Fibroblast of skin of right quadriceps (primary cell): ENCODE results near the gene TMEM250.
"Not testable (repeated sequence)": the region's sequence is repeated elsewhere in the genome, so short reads cannot be mapped to it uniquely, and the experiment has no call there.

Experiments
- DNase-seq: peaks from one replicate; pipeline ENCODE4 v3.0.0-alpha.2; 2013

The TMEM250 gene, protein sequence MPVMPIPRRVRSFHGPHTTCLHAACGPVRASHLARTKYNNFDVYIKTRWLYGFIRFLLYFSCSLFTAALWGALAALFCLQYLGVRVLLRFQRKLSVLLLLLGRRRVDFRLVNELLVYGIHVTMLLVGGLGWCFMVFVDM

DNA sequence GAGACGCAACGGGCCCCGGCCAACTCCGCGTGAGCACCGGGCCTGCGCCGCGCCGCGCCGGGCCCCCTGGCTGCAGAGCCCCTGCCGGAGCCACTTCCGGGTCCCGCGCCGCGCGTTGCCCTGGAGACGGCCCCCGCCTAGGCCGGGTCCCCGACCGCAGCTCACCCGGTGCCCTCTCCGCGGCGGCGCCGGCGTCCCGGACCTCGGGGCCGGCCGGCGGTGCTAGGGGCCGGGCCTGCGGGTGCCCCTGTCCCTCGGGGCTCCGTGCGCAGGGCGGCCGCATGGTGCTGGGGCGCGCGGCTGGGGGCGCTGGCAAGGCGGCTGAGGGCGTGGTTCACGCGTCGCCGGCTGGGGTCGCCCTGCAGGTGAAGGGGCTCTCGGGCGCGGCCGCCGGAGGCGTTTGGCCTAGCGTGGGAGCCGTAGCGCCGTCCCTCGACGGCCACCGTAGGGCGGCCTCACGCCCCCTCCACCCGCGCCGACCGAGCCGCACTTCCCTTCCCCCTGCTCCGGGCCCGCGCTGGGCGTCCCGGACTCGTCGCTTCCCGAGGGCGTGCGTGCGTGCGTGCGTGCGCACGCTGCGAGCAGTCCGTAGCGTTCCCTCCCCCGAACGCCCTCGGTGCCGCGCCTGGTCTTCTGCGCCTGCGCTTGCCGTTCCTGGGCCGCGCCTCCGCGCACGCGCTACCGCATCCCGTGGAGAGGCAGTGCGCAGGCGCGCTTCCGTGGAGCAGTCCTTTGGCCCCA is at the start of gene TMEM250:
TMEM250 (minus strand) TSS at position 556 of the 741 bp plus-strand sequence. CDS start 1,975 bp downstream, outside the sequence.
- peak; percentile 96 for DNase-seq

DNA sequence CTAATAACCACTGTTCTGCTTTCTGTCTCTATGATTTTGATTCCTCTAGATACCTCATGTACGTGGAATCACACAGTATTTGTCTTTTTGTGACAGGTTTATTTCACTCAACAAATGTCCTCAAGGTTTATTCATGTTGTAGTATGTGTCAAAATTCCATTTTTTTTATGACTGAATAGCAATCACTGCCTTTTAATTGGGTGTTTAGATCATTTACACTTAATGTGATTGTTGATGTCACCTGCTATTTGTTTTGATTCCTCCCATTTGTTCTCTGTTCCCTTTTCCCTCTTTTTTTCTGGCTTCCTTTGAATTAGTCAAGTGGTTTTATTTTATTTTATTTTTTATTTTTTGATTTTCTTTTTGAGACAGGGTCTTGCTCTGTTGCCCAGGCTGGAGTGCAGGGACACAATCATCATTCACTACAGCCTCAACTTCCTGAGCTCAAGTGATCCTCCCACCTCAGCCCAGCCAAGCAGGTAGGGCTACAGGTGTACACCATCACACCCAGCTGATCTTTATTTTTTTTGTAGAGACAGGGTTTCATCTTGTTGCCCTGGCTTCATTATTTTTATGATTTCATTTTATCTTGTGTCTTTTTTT is 44.7 kb upstream of the TMEM250 start:
- DNase-seq: no peak

DNA sequence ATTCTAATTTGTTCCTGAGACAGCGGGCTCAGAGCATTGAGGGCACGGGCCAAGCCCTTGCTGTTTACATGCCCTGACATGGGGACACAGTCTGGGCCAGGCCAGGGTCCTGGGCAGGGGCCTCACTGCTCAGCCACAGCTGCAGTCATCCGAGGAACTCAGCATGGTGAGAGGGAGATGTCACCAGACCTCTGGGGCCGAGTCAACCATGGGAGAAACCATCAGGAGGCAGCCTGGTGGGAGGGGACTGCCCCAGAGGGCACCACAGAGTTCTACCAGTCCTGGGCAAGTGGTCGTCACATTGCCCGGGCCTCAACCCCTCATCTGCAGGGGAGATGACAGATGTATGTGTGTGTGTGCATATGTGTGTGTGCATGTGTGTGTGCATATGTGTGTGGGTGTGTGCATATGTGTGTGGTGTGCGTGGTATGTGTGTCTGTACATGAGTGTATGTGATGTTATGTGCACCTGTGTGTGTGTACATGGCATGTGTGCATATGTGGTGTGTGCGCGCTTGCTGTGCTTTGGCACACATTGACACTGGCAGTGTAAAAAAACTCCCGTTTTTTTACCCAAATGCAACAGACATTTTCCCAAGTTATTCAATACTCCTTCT is 42.4 kb upstream of the TMEM250 start:
- no peak for DNase-seq

DNA sequence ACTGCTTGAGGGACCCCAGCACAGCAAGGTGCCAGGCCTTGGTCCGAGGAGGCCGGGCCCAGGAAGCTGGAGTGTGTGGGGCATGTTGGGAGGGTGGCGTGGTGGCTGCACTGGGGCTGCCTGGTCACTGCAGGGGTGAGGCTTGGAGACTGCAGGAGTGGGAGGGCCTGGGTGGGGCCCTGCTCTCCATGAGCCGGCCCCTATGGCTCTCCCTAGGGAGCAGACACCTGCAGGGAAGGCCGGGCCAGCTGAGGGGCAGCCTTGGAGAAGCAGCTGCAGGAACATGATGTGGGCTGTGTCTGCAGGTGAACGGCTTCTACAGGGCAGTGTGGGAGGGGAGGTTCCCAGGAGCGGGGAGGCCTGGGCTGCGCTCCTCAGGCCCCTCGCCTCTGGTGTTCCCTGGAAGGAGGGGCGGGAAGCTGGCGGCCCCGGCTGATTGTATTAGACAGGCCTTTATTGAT is 41.7 kb upstream of the TMEM250 start:
- DNase-seq: no peak

DNA sequence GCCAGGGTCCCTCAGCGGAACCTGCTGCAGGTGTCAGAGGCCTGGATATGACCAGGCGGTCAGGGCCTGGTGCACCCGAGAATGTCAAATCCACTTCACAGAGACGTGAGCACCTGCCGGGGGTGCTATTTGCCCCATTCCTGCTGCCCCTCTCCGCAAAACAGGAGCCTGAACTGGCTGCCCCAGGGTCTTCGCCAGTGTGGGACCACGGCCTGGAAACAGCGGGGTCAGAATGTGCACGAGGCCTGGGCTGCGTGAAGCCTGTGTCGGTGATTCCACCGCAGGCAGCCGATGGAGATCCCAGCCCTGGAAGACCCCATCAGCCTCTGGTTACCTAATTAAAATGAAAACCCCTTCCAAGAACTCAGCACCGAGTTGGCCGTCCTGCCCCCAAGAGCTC is 41.2 kb upstream of the TMEM250 start:
- DNase-seq: no peak

DNA sequence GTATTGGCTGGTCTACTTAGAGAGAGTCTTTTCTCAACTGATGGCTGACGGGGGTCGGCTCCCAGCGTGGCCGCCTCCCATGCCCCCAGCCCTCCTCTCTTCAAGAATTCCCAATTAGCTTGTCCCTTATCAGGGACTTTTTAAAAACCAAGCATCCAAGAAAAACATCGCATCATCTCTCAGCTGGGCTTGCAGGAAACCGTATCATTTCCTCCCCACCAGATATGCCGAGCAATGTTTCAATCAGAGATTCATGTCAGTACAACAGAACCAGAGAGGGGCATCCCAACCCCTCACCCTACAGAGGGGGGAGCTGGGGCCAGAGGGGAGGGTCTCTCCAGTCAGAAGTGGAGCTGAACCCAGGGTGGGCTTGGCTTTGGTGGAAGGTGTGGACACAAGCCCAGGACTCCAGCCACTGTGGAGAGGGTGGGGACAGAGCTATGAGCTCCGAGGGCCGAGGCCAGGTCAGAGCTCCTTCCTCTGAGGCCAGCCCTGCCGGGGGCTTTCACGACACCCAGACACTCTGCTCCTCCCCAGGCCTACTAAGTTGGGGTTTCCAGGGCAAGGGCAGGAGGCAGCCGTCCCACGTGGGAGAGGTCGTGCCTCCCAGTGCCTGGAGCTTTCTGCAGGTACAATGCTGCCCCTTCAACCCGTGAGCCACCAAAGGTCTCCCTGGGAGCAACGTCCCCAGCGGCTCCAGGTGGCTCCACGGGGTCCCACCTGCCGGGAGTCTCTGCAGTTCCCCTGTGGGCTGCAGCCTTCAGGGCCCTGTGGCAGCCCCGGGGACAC is 39.0 kb upstream of the TMEM250 start:
- DNase-seq: no peak

DNA sequence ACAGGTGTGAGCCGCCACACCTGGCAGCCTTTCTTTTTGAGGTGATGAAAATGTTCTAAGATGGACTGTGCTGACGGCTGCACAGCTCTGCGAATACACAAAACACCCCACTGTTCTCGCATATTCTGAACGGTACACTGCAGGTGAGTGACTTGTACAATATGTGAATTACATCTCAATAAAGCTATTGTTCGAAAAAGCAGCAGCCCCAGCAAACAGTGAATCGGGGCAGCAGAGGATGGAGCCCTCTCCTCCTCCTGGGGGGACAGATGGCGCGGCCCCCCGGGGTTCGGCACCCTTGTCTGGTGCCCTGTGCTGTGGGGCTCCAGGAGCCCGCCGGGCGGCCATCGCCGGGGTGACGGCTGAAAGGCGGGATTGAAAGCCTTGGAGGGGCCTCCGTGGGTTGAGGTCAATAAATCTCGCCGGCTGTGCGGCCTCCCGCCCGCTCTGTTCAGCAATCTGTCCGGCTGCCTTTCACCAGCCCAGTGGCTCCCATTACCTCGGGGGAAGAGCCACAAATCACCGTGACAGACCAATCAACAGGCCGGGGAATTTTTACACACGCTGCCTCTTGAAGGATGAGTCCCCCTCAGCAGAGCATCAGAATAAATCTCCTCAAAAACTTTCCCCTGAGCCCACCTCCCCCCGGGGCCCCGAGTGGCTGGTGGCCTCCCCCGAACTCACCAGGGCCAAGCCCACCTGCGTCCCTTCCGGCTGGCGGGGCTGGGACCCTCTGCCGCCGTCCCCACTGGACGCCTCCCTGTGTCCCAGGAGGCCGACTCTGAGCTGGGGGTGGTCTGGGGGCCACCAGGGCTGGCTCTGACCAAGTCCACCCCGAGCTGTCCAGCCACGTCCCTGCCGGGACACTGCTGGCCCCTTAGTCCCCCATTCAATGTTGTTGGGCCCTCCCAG is 37.8 kb upstream of the TMEM250 start:
- DNase-seq: no peak

DNA sequence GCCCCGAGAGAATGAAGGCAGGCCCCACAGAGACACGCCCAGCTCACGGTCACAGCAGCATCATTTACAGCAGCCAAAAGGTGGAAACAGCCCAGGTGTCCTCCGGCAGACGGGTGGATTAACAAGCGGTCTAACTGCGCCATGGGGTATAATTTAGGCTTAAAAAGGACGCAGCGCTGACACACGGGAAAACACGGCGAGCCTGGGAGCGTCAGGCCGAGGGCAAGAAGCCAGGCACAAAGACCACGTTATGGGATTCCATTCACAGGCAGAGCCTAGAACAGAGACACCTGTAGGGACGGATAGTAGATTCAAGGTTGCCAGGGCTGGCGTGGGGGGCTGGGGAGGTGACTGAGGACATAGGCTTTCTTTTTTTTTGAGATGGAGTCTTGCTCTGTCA is 36.9 kb upstream of the TMEM250 start:
- no peak for DNase-seq

DNA sequence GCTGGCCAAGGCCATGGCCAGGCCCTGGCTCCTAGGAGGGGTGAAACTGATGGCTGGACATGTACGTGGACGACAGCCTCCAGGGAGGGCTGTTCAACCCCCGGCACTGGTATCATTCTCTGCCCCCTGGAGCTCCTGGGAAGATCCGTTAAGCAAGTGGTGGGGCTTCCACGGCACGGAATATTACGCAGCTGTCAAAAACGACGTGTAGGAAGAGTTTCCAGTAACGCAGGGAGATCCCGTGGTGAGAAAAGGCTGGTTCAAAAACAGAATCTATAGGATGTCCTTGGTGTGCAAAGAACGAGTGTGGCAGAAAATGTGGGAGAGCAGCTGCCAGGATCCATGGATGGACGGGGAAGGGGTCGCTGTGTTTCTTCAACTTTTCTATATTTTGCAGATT is 36.3 kb upstream of the TMEM250 start:
- DNase-seq: no peak

DNA sequence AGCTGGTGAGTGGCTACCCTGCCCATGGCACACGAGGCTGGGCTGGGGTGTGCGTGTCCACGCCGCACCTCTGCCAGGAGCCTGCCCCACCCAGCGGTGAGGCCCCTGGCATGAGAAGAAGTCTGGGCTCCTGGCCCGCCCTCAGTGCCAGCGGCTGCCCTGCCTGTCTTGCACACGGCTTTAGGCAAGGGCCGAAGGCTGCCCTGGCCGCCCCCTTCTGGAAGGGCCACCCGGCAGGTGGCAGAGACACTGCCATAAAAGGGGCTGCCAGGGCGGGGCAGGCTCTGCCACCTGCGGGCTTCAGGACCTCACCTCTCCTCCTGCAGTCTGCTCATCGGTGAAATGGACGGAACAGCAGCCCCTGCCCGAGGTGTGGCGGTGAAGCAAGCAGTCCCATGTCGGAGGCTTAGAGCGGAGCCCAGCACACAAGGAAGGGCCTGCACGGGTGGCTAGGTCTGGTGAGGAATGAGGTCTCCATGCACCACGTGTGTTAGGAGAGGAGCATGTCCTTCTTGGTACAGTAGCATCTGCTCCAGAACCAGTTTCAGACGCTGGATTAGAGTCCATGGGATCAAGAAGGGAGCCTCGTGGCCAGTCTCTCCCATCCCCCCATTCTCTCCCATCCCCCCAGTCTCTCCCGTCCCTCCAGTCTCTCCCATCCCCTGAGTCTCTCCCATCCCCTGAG is 34.8 kb upstream of the TMEM250 start:
- DNase-seq: no peak

DNA sequence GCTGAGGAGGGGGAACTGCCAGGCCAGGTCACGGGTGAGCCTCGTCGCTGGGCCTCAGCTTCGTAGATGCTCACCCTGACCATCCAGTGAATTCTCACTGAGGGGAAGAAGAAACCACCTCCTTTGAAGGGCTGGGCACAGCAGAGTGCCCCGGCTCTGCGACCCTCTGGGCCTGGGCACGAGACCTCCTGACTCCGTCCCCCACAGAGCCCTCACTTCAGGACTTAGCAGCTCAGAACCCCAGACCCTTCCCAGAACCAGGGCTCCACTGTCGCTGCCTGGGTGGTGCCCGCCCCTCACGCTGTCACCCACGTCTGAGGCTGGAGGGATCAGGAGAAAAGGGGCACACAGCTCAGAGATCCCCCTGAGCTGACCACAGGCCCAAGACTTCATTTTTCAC is 34.3 kb upstream of the TMEM250 start:
- DNase-seq: no peak

DNA sequence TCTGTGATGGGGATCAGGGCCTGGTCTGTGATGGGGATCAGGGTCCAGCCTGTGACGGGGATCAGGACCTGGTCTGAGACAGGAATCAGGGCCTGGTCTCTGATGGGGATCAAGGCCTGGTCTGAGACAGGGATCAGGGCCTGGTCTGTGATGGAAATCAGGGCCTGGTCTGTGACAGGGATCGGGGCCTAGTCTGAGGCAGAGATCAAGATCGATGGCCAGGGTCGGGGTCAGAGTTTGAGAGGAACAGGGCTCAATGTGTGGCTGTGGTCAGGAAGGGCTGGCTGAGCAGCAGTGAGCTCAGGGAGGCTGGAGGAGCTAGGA is 33.8 kb upstream of the TMEM250 start:
- no peak for DNase-seq

DNA sequence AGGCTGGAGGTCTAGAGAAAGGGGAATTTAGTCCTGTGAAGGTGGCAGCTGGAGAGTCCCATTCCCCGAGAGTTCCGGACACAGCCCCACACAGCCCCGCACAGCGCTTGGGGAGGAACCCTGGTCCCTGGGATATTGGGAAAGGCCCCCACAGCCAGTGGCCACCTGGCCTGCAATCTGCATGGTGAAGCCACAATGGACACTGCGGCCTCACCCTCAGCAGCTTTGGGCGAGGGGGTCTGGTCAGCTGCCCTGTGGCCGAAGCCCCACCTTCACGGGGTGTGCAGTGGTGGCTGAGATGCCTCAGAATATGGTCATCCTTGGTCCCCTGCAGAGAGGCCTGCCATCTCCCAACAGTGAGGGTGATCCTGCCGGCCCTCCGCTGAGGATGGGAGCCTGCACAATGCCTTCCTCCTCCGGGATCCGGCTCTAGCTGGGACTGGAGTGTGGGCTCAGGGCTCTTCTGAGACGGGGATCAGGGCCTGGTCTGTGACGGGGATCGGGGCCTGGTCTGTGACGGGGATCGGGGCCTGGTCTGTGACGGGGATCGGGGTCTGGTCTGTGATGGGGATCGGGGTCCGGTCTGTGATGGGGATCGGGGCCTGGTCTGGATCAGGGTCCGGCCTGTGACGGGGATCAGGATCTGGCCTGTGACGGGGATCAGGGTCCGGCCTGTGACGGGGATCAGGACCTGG is 33.3 kb upstream of the TMEM250 start:
- DNase-seq: no peak

DNA sequence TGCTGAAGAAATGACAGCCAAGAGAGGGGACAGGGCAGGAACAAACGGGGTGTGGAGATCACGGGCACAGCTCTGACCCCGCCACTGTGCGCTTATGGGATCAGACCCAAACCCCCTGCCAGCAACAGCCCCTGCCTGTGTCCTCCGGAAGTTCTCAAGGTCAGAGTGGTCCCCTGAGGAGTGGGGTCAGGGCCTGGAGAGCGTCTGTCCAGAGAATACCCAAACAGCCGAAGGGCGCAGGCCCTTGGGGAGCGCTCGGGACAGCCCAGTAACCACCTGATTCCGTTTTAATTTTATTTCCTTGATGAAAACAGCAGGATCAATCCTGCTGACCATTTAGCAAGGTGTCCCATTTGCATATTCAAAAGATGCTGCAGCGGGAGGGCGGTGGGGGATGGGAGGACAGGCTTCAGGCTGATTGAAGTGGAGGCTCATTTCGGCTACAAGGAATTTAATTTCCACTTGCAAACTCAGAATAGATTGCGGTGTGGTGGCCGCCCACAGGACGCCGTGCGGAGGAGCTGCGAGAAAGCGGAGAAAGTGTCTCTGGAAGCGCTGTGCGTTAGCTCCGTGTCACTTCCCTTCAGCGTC is 32.6 kb upstream of the TMEM250 start:
- DNase-seq: no peak

DNA sequence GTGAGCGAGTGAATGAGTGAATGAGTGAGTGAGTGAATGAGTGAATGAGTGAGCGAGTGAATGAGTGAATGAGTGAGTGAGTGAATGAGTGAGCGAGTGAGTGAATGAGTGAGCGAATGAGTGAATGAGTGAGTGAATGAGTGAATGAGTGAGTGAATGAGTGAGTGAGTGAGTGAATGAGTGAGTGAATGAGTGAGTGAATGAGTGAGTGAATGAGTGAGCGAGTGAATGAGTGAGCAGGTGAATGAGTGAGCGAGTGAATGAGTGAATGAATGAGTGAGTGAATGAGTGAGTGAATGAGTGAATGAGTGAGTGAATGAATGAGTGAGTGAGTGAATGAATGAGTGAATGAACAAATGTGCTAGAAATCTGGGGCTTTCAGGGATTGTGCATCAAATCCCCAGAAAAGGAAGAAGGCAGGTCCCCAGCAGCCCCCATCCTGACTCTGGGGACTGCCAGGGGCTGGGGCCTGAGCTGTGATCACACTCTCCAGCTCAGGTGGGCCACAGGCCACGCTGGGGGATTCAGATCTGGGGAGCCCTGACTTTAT is 32.1 kb upstream of the TMEM250 start:
- DNase-seq: not testable (repeated sequence)

DNA sequence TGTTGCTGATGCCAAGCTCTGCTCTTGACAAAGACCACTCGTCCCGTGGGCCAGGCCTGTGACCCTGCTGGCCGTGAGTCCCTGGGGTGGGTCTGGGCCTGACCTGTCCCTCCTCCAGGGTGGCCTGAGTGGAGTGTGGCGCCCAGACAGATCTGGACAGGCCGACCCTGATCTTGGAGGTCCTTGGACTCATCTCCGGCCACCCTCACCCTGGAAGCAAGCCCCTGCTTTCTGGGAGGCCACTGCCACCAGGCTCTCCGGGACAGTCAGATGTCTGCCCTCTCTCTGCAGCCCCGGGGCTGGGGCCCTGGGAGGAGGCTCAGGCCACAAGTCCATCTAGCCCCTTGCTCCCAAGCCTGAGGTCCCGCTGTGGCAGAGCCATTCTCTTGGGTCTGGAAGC is 31.2 kb upstream of the TMEM250 start:
- no peak for DNase-seq

DNA sequence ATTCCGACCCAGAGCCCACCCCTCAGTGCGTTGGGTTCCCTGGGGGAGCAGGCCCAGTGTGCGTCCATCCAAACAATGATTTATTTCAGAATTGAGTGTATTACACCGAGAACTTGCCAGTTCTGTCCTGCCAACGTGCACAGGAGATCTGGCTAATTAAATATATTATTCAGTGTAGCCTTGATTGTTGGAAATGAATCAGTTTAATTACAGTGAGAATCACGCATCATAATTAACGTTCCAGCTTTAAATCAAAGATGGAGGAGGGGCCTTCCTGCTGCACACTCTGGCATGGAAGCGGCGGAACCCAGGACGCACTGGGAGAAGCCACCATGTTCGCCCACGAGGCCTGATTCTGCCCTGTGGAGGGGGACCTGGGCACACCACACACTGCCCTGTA is 30.7 kb upstream of the TMEM250 start:
- DNase-seq: no peak

DNA sequence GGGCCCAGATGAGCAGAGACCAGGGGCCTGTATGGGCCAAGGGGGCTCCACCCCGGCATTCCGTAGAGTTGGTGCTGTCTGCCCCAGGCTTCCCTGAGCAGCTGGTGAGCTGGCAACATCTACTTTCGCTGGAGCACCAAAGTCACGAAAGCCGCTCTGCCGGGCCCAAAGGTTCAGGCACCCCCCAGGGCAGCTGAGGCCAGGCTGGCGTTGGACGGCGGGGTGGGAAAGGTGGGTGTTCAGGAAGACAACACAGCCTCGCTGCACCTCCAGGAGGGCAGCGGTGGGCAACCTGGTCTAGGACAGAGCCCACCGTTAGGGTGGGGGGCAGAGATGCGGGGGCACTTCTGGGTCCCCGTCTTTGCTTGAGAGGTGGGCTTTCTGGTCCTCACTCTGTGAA is 30.1 kb upstream of the TMEM250 start:
- no peak for DNase-seq

DNA sequence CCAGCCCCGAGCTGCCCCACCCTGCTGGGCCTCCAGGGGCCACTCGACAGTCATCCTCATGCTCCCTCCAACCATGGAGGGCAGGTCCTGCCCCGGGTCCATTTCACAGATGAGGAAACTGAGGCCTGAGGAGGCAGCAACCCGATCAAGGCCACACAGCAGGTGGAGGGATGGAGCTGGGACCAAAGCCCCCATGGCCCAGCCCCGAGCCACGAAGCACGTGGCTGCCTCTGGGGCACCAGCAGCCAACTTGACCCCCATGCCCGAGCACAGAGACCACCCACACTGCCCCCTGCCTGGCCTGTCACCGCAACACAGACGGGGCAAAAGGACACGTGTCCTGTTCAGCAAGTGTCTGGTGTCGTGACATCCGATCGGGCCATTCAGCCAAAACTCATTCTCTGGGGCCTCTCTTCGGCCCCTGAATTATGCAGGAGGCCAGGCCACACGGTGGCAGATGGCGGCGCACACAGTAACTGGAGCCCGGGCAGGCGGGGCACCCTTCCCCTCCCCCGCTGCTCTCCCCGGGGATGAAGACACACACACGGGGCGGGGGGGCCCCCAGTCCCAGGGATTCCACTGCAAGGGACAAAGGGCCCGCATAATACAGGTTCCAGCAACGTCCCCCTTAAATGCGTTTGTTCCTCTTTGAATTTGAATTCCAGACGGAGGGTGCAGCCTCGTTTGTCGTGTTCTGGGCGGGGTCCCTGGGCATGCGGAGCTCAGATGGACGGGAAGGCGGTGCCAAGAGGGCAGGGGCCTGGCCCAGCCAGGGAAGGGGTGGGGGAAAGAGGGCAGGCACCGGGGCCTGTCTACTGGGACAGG is 29.4 kb upstream of the TMEM250 start:
- no peak for DNase-seq
